Hematopoietic multipotent progenitor cell treated with erythropoietin and hydrocortisone succinate and interleukin-3 and kit ligand, for 6 days (in vitro differentiated cells): ENCODE data around the gene TNKS2.
"Not testable (repeated sequence)": the region's sequence is repeated elsewhere in the genome, so short reads cannot be mapped to it uniquely, and the experiment has no call there.

Experiments used
- DNase-seq: peaks from one replicate; pipeline ENCODE4 v3.0.0-alpha.2; 2015

Gene TNKS2

DNA sequence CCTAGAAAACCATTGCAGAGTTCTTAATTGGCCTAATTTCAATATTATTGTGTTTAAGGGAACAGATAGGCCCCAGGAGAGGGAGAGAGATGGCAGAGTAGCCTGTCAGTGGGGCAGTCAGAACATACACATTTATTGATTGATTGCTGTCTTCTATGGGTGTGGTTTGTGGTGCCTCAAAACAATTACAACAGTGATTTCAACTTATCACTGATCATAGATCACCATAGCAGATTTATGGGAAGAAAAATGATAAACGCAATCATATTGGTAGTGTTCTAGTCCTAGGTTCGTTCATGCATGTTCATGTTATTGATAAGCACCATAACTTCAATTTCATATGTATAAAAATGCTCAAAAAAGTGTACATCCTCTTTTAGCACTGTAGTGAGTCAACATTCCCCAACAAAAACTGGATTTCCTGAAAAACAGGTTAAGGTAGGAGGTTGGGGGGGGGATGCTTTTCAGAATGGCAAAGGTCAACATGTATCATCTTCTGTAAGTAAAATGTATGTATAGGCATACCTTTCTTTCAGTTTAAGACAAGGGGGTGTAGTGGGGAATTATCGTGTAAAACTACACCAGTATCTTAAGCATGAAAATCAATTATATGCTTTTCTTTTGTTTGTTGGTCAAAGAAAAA is 1.1 kb upstream of the TNKS2 start:
- DNase-seq: no peak

DNA sequence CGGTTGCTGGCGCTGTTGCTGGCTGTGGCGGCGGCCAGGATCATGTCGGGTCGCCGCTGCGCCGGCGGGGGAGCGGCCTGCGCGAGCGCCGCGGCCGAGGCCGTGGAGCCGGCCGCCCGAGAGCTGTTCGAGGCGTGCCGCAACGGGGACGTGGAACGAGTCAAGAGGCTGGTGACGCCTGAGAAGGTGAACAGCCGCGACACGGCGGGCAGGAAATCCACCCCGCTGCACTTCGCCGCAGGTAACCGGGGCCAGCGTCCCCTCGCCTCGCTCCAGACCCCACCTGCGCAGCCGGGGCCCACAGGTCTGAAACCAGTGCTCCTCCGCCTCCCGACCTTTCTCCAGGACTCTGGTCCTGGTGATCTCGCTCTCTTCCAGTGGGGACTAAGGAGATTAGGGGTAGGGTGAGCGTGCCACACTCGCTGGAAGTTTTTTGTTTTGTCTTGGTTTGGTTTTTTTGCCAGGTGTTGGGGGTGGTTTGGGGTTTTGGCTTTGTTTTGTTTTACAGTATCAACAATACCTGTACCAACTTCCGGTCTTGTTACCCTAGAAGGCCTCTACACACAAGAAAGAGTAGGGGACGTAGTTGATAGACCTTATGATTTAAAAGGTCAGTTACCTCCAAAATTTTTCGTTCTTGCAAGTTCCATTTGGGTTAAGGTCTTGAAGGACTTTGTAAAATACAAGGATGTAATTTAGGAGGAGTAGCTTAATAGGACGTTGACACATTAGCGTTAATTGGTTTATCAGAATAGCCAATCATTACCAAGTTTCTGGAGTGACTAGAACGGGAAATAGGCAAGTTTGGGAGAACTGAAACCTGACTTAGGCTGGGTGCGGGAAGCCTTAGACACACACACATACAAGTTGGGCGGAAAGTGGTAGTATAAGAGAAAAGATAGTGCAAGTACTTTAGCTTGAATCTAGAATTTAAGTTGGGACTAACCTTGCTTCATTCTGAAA is 704 bp downstream of the TNKS2 start:
- peak; percentile 75 for DNase-seq

DNA sequence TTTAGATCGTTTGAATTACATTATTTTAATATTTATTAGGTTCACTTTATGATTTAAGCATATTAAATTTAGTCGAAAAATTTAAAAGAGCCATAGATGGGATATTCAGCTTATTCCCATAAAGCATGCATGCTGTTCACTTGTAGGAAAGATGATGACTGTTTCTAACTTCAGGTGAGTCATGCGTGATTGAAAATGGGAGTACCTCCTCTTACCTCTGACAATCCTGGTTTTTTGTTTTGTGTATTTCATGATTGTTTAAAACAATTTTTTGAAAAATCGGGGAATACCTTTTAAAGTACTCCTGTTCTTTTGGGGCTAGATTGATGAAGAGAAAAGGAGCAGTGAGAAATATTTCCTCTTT is 1.4 kb downstream of the TNKS2 start:
- DNase-seq: no peak

DNA sequence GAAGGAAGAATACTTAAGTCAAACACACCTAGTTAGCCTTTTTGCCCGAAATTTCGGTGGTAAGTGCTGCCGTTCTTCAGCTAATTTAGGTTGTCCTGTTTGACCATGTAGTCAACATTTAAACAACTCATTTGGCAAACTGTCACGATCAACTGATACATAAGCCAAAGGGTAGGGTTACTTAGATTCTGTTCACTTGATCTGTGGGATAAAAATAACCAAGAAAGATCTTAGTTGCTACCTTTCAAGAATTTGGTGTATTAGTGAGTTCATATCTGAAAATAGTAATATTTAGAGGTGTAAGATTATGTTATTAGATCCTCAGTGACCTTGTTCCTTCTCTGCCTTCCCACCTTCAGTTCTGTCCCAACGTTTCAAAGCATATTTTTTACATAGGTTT is 2.0 kb downstream of the TNKS2 start:
- DNase-seq: no peak

DNA sequence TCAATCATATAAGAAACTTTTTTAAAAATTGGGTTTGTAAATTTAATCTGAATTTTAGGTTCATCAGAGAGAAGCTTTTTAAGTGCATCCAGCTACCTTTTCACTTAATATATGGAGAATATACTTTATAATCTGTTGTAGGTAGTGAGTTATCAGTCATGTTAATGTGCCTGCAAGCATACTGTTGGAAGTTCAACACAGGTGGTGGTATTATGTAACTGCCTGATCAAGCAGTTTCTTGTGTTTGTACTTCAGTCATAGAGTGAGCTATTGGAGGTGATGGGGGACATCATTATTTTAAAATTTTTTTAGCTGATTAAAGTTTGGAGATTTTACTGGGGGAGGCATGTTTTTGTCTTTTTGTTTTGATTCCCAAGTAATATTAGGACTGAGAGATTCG is 2.5 kb downstream of the TNKS2 start:
- DNase-seq: no peak

DNA sequence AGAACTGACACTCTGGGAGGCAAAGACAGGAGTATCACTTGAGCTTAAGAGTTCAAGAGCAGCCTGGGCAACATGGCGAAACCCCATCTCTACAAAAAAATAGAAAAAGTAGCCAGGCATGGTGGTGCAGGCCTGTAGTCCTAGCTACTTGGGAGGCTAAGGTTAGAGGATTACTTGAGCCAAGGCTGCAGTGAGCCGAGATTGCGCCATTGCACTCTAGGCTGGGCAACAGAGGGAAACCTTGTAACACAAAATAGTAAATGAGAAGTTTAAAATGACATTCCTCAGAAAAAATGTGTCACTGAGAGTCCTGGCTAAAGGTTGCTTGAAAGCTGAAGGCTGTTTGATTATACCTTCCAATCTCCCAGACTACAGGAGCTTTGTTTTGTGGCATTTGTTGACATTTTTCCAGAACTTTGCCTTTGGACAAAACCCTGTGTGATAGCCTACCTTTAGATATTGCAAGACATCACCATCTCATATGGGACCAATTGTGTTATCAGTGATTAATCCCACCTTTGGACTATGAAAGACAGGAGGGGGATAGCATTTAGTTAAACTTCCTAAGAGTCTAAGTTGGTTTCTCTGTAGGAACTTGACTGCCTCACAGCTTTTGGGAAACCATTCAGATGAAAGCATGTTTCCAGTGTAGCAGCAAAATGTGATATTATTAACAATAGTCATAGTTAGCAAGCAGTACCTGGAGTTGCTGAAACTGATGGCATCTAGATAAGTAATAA is 5.3 kb downstream of the TNKS2 start:
- no peak for DNase-seq

DNA sequence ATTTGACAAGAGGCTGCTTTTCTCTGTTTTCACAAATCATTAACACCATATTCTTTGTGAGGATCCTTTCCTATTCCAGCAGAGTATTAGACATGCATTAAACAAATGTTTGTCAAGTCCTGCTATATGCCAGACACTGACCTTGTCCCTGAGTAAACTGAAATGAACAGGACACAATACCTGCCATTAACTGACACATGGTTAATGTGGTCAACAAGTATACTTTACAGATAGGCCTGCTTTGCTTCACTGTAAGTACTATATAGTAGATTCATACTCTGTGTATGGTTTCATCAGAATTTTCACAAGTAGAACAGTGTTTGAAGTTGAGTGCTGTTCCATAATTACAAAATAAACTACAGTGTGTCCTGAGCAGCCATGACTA is 5.9 kb downstream of the TNKS2 start:
- no peak for DNase-seq

DNA sequence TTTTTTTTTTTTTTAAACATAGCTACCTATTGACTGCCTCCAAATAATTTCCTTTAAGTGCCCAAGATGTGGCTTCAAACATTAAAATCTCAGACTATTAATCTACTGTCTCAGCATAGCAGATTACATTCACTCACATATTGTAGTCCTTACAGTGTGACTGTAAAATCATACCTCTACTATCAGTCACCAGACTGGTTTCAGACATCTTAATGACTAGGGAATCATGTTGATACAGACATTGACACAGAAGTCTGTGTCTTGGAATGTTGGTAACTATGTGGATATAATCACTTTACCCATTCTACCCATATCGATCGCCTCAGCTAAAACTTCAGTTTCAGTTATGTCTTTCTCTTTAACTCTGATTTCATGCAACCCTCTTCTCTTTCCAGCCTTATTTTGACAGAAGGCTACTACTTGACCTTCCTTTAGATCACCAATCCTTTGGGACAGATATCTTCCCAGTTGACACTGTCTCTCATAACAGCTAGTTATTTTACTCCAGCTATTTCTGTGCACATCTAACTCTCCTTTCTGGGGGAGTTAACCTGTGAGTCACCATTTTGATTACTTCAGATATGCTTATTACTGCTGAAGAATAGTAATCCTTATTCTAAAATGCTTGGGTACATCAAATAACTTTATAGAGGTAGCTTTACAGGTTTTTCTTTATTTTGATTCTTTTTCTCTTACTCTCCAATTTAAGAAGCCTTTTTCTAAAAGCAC is 7.0 kb downstream of the TNKS2 start:
- no peak for DNase-seq

DNA sequence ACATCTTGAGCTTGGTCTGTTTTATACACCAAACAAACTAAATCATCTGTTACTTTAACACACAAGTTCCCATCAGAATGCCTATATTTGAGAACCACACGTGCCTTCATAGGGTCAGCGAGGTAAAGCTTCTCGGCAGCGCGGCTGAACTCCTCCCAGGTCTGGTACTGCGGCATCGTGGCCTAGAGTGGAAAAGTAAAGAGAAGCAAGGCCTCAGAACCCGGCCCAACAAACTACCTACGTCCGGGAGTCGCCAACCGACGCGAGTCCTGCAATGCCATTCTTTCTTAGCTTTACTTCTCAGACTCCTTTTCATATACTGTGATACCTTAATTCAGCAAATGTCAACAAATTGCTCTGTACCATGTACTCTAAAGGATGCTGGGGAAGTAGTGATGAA is 9.0 kb downstream of the TNKS2 start:
- DNase-seq: not testable (repeated sequence)

DNA sequence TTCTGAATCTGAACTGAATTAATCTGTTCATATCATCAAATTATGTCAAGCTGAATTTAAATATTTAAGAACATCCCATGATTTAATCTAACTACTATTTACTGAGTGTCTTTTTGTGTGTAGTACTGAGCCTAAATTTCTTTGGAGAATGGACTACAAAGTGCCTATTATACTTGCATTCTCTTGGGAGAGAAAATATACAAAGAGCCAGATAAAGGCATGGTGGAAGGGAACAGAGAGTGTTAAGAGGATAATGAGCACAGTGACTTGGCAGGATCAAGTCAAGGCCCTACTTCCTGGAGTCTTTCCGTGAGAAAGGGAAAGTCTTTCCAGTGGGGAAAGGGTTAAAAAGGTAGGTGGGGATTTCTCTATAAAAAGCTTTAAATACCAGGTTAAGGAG is 15.0 kb downstream of the TNKS2 start:
- DNase-seq: no peak

DNA sequence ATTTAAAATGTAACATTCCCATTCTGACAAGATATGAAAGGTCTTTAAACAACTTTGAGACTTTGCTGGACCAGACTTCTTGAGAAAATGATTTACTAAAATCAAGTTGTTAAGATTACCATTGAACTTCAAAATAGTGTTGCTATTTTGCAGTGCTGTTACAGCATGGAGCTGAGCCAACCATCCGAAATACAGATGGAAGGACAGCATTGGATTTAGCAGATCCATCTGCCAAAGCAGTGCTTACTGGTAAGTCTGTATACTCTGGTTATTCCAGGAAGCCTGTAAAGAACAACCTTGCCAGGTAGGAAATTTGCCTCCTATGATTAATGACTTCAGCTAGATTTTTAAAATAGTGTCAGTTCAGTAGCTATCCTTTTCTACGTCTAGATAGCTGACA is 18.8 kb downstream of the TNKS2 start:
- DNase-seq: no peak

DNA sequence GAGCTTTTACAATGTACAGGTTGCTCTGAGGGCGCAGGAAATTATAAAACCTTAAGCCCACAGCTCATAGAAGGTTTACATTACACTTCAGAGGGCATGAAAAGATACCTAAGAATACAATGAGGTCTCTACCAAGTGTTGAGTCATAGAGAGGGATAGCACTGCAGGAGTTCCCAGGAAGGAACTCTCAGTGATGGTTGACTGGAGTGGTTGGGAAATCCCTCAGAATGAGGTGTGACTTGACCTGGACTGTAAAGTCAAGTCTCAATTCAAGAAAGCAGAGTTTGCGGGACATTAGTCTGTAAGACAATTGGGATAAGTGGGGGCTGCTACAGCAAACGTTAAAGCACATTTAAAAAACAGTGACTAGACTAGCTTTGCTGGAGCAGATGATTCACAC is 21.9 kb downstream of the TNKS2 start:
- no peak for DNase-seq

DNA sequence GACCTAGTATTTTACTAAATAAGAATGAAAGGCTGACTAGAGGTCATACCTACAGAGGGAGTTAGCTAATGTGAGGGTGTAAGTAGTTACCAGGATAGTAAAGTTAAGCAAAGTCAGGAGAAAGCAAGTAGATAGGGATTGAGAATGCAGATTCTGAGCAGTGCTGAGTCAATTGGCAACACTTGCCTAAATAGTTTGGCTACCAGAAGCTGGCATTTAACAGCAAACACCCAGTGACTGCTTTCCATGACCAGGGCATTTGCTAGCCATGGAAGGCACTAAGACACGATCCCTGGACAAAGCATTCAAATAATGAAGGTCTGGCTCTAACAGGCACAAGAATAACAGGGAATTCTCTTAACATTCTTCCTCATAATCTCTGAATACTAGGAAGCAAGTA is 25.9 kb downstream of the TNKS2 start:
- no peak for DNase-seq

DNA sequence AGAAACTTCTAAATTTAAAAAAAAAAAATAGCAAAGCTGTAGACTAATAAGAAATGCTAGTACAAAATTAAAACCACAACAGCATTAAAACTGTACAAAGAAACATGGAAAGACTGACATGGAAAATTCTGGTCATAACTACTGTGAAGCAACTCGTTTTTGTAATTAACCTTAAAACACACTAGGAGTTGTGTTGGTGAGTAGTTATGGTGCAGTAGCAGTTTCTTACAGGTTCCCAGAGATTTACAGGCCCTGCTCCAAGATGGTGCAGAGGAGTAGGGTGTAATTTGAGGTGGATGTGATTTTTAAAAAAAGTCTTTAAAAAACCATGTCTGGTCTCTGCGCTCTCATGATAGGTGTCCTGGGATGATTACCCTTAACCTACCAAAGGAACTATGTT is 31.0 kb downstream of the TNKS2 start:
- DNase-seq: no peak

DNA sequence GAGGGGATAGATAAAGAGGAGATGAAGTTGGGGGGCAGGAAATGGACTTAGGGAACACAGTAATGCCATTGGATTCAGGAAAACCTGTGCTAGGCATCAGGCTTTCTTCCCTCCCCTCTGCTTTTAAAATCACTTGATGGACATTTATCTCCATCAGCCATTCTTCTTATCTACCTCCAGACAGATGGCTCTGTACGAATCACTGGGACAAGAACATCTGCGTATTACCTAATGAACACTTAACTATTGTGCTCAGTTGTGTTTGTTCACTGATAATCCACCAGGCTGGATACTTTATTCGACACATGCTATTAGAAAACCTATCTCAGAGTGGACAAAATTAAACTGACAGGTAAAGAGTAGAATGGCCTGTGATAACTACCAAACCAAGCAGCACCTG is 40.0 kb downstream of the TNKS2 start:
- DNase-seq: peak; percentile 59

DNA sequence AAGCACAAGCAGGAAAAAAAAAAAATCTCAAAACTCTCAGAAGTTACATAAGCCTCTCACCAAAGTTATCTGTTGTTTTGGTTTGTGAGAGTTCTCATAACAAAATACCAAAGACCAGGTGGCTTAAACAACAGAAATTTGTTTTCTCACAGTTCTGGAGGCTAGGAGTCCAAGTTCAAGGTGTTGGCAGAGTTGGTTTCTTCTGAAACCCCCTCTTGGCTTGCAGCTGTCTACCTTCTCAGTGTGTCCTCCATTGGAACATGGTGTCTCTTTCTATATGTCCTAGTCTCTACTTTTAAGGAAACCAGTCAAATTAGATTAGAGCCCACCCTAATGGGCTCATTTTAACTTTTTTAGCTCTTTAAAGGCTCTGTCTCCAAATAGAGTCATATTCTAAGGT is 44.9 kb downstream of the TNKS2 start:
- DNase-seq: no peak

DNA sequence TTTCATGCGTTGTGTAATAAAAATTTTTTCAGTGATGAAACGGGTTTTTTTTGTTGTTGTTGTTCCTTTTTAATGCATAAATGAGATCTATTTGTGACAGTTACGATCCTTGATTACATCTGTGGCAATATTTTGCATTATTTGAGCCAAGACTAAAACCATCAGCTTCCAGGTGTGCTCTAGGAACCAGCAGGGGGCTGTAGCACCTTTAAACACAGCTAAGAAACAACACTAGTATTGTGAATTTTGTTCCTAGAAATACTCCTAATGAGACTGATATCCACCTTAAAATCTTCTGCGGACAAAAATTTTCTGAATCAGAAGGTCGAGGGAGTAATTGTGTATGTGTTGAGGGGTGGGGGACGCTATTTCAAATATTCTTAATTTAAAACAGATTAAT is 58.4 kb downstream of the TNKS2 start:
- peak; percentile 28 for DNase-seq

DNA sequence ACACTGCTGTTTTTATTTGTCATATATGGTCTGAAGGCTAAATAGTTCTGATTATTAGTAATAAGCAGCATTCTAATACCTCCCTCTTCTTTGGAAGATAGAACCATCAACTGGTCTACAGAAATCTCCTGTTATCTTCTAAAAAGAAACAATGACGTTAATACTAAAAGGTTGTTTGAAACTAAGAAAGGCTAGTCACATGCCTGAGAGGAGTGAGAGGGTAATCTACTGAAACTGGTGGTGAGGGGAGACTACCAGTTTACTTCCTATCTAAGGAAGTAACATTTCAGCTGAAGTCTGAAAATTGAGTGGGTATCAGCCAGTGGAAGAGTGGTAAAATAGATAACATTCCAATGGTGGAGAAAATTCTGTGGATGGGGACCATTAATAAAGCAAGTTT is 62.7 kb downstream of the TNKS2 start:
- no peak for DNase-seq

DNA sequence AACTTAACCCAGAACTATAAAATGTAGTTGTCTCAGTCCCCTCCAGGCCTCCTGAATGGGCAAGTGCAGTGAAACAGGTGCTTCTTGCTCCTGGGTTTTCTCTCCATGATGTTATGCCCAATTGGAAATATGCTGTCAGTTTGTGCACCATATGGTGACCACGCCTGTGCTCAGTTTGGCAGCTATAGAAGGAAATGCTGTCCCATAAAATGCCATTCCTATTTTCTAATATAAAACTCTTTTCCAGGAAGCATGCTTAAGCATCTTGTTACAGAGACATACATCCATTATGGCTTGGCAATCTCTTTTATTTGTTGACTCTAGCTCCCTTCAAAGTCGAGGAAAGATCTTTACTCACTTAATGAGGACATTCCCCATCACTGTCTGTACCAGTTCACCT is 65.9 kb downstream of the TNKS2 start:
- no peak for DNase-seq

DNA sequence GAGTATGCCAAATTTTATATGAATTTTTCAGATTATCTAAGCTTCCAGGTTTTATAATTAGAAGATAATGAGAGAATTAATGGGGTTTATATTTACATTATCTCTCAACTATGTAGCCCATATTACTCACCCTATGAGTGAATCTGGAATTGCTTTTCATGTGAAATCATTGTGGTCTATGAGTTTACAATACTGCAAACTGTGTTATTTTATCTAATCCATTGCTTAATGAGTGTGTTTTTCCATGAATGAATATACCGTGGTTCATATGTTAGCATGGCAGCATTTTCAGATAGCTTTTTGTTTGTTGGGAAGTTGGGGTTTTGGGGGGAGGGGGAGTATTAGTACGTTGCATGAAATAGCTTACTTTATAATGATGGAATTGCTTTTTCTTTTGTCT is 66.5 kb downstream of the TNKS2 start:
- no peak for DNase-seq

DNA sequence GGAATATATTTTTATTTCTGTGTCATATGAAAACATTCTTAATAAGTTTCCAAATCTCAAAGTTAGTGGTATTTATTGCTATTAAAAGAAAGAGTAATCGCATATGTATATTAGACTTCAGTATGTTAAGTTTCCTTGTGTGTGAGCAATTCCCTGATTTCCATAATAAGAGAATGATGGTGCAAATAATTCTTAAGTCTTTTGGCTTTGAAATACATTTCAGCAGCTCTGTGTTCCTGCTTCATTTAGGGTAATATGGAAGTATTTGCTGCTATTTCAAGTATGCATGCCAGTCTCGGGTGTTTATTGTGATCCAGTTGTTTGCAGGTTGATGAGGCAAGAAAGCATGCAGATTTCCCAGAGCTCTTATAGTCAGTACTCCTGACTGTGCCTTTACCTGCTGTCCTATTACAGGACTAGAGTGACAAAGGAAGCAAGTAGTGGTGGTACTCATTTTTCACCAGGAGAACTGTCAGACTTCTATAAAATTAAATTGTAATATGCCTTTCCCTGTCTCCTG is 67.4 kb downstream of the TNKS2 start:
- DNase-seq: no peak

DNA sequence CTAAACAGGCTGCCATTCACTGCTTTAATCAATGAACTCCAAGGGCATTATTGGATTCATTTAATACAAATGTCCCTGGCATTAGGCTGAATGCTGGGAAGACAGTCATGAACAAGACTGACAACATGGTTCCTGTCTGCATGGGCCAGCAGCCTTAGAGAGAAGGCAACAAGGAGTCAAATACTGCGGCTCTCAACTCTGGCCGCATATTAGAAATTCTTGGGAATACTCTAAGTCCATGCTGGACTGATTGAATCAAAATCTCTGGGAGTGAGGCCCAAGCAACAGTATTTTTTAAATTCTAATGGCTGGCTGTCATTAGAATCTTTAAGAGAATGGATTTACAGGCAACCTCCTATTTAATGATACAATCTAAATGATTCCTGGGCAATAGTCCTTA is 76.9 kb downstream of the TNKS2 start:
- DNase-seq: no peak

DNA sequence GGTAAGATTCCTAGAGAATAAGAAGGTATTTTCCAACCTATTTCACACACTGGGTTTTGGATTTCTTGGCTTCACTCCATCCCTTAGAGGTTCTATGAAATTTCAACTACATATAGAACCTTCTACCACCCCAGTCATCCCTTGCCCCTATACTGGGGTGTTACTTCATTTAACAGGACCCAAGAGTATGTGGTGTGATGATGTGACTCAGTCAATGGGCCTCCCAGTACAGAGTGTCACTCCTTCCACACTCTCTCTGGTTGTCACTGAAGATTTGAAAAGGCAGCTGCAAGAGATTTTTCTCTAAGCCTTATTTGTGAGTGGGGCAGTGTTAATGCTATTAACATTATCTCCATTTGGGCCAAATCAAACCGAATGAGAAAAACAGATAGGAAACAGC is 77.6 kb downstream of the TNKS2 start:
- no peak for DNase-seq
